Parathyroid adenoma (tissue), 2 donors: ENCODE data around the gene PREX1.

Experiments
- H2AFZ ChIP-seq: fragments of 300-600 bp; sonication (generic); one replicate; pipeline ENCODE4 v1.7.0; 2017; ENCODE audit warnings: antibody characterized with exemption, mild to moderate bottlenecking
- H3K27ac ChIP-seq: fragments of 300-600 bp; sonication (generic); one replicate; pipeline ENCODE4 v1.7.0; 2017
- H3K27me3 ChIP-seq: fragments of 300-600 bp; sonication (generic); one replicate; pipeline ENCODE4 v1.7.0; 2017; ENCODE audit warnings: low read length; ENCODE audit not compliant: control insufficient read depth, insufficient read depth
- H3K36me3 ChIP-seq: fragments of 300-600 bp; sonication (generic); one replicate; pipeline ENCODE4 v1.7.0; 2017; ENCODE audit warnings: low read length; ENCODE audit not compliant: control insufficient read depth, insufficient read depth
- H3K4me1 ChIP-seq: fragments of 300-600 bp; sonication (generic); one replicate; pipeline ENCODE4 v1.7.0; 2017; ENCODE audit warnings: control low read depth
- H3K4me2 ChIP-seq: fragments of 300-600 bp; sonication (generic); one replicate; pipeline ENCODE4 v1.7.0; 2017; ENCODE audit warnings: low read length
- H3K4me3 ChIP-seq: fragments of 300-600 bp; sonication (generic); one replicate; pipeline ENCODE4 v1.7.0; 2017; ENCODE audit warnings: low read depth, low read length
- H3K79me2 ChIP-seq: fragments of 300-600 bp; sonication (generic); one replicate; pipeline ENCODE4 v1.7.0; 2017; ENCODE audit warnings: control low read depth
- H3K9ac ChIP-seq: fragments of 300-600 bp; sonication (generic); one replicate; pipeline ENCODE4 v1.7.0; 2017; ENCODE audit warnings: mild to moderate bottlenecking
- H3K9me3 ChIP-seq: fragments of 300-600 bp; sonication (generic); one replicate; pipeline ENCODE4 v1.7.0; 2017; ENCODE audit warnings: low read length; ENCODE audit not compliant: control insufficient read depth
- TF ChIP-seq, protein P1 (sequence below): fragments of 300-600 bp; sonication (generic); IDR thresholded peaks from one replicate; pipeline ENCODE4 v1.7.0; 2017; ENCODE audit warnings: antibody characterized with exemption, mild to moderate bottlenecking
- donor health status: primary hyperparathyroidism.

PREX1 gene

DNA sequence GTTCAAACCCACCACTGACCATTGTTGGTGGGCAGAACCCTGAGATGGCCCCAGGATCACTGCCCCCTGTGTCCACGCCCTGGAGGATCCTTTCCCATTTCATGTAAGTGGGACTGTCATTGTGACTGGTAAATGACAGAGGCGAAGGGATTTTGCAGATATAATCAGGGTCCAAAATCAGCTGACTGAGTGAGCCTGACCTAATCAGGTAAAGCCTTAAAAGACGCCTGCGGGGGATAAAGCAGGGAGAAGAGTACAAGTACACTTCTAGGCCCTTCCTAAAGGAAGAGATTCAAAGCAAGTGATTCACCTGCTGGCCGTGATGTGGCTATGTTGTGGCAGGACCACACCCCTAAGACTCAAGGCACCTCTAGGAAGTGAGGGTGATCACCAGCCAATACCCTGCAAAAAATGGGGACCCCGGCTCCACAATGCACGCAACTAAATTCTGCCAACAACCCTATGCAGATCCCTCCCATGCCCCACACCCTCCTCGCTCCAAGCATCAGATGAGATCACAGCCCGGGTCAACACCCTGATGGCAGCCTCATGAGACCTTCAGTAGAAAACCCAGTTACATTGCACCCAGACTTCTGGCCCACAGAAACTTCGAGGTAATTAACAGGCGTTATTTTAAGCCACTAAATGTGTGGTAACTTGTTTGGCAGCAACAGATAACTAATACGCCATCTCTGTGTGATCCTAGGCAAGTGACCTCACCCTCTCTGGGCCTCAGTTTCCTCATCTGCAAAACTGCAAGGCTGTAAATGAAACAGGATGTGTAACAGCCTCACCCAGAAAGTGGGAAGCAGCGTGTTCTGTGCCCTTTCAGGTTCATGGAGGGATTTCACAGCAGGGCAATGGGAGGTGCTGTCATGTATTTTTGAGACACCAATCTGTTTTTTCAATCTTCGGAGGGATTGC is 11.3 kb downstream of the PREX1 start:
- Histone ChIP-seq H3K9me3 (no peaks in the 10 kb centered on the region), H3K4me3 (no peak overlapping the region), H3K4me2 (no peak overlapping the region), H3K27ac (no peak overlapping the region), H3K4me1 (no peaks in the 10 kb centered on the region), H3K36me3 (no peaks in the 10 kb centered on the region), H3K79me2 (no peaks in the 10 kb centered on the region), H3K27me3 (no peaks in the 10 kb centered on the region), H3K9ac (no peak overlapping the region), H2AFZ (no peak overlapping the region)
- TF ChIP-seq, protein P1, sequence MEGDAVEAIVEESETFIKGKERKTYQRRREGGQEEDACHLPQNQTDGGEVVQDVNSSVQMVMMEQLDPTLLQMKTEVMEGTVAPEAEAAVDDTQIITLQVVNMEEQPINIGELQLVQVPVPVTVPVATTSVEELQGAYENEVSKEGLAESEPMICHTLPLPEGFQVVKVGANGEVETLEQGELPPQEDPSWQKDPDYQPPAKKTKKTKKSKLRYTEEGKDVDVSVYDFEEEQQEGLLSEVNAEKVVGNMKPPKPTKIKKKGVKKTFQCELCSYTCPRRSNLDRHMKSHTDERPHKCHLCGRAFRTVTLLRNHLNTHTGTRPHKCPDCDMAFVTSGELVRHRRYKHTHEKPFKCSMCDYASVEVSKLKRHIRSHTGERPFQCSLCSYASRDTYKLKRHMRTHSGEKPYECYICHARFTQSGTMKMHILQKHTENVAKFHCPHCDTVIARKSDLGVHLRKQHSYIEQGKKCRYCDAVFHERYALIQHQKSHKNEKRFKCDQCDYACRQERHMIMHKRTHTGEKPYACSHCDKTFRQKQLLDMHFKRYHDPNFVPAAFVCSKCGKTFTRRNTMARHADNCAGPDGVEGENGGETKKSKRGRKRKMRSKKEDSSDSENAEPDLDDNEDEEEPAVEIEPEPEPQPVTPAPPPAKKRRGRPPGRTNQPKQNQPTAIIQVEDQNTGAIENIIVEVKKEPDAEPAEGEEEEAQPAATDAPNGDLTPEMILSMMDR: no peak

DNA sequence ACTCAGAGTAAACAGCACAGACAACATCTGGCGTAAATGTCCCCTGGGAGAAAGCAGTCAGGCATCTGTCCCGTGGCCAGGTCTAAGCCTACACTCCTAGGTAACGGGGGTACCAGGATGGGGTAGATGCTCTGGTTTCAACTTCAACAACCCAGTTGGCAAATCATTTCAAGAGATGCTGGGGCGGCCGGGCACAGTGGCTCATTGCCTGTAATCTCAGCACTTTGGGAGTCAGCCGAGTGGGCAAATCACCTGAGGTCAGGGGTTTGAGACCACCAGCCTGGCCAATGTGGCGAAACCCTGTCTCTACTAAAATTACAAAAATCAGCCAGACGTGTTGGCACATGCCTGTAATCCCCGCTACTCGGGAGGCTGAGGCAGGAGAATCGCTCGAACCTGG is 12.3 kb downstream of the PREX1 start:
- H3K79me2 ChIP-seq: no peaks in the 10 kb centered on the region
- no peak overlapping the region for H3K4me3 ChIP-seq
- no peak overlapping the region for H2AFZ ChIP-seq
- no peaks in the 10 kb centered on the region for H3K9me3 ChIP-seq
- no peaks in the 10 kb centered on the region for H3K27me3 ChIP-seq
- H3K4me1 ChIP-seq: no peaks in the 10 kb centered on the region
- no peaks in the 10 kb centered on the region for H3K36me3 ChIP-seq
- no peak overlapping the region for H3K4me2 ChIP-seq
- no peak overlapping the region for H3K9ac ChIP-seq
- no peak overlapping the region for H3K27ac ChIP-seq
- TF ChIP-seq, protein P1: no peak

DNA sequence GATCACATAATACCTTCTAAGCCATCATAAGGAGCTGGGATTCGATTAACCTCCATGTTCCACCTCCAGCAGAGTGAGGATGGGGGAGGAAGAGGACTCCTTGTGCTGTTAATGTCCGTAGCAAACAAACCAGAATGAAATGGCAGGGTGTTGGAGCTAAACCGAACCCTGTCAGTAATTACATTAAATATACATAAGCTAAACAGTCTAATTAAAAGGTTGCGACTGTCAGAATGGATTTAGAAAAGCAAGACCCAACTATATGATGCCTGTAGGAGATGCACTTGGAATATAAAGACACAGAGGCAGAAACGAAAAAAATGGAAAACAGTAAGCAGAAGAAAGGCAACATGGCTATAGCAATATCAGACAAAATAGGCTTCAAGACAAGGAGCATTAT is 13.2 kb downstream of the PREX1 start:
- Histone ChIP-seq H3K4me3 (no peak overlapping the region), H3K79me2 (no peaks in the 10 kb centered on the region), H3K4me2 (no peak overlapping the region), H3K36me3 (no peaks in the 10 kb centered on the region), H3K4me1 (no peaks in the 10 kb centered on the region), H3K27me3 (no peaks in the 10 kb centered on the region), H2AFZ (no peak overlapping the region), H3K9ac (no peak overlapping the region), H3K9me3 (no peaks in the 10 kb centered on the region), H3K27ac (no peak overlapping the region)
- TF ChIP-seq, protein P1: no peak

DNA sequence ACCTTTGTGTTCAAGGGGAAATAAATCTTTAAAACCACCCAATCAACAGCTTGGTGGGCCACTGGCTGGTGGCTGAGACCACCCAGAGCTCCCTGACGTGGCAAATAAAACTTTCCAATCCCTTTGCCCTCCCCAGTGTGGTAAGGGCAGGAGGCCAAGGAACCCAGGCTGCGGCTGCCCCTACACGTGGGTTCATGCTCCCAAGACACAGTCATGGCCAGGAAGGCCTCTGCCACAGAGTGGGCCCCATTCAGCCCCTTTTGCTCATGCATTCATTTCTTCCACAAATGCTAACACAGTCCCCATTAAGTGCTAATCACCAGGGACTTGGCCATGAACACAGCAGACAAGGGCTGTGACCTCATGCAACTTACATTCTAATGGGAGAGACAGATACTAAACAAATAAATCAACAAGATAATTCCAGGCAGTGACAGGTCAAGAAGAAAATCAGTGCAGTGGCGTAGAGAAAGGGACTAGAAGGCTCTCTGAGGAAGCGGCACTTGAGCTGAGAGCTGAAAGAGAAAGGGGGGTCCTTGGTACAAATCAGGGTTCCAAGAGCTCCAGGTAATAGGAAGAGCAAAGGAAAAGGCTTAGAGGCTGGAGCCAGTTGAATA is 13.8 kb downstream of the PREX1 start:
- Histone ChIP-seq H3K27me3 (no peaks in the 10 kb centered on the region), H3K4me2 (no peak overlapping the region), H3K79me2 (peaks cover 2% of the 10 kb centered on the region), H3K9me3 (no peaks in the 10 kb centered on the region), H3K36me3 (no peaks in the 10 kb centered on the region), H3K4me1 (no peaks in the 10 kb centered on the region), H3K27ac (no peak overlapping the region), H3K4me3 (no peak overlapping the region), H2AFZ (no peak overlapping the region), H3K9ac (no peak overlapping the region)
- TF ChIP-seq, protein P1: no peak
